HG03045 (cell line): Measurements from ENCODE around the gene ABLIM3.
"Not testable (repeated sequence)": the region's sequence is repeated elsewhere in the genome, so short reads cannot be mapped to it uniquely, and the experiment has no call there.

Source experiments
- ATAC-seq: cut with Tn5 transposase; IDR thresholded peaks from one replicate; pipeline ENCODE4 v1.9.1; 2021; ENCODE audit warnings: mild to moderate bottlenecking, moderate library complexity; ENCODE audit not compliant: unreplicated experiment

Gene ABLIM3

DNA sequence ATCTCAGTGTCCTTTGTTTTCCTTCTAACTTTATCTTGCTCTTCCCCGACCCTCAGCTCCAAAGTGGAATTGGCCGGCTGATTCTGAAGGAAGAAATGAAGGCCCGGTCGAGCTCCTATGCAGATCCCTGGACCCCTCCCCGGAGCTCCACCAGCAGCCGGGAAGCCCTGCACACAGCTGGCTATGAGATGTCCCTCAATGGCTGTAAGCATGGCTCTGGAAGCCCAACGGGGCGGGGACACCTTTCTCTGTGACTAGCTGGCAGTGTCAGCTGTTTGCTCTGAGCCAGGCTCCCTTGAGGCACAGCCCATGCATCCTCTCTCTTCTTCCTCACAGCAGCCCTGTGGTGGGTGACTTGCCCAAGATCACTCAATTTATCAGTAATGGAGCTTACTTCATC lies 106.4 kb downstream of the ABLIM3 start:
- ATAC-seq: no peak

DNA sequence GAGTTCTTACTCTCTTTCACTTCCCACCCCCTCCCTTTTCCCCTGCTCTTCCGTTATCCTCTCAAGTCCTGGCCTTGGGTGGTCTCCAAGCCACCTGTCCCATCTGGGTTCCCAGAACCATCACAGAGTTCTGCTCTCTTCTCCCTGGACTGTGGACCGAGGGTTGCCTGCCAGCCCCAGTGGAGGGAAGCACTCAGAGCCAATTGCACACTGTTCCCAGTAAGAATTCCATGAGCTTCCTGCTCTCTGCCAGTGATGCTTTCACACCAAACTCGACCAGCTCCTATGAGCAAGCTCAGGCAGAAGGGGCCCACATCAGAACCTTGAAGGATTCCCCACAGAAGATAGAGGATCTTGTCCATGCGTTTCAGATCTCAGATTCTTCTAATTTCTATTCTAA lies 110.3 kb downstream of the ABLIM3 start:
- ATAC-seq: no peak

DNA sequence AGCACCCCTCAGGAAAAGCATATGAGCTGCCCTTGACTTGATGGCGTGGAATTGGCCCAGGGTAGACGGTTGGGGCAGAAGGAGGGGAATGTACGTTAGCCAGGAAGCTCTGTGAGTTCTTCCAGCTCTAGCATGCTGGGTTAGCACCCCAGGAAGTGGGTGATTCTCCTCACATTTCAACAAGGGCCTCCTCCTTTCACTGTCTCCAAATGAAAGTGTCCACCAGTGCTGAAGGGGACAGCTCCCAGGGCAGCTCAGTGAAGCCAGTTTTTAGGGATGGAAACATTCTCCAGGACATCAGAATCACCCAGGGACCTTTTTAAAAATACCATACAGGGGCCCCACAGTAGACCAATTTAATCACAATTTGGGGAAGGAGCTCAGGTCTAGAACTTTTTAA lies 113.2 kb downstream of the ABLIM3 start:
- no peak for ATAC-seq

DNA sequence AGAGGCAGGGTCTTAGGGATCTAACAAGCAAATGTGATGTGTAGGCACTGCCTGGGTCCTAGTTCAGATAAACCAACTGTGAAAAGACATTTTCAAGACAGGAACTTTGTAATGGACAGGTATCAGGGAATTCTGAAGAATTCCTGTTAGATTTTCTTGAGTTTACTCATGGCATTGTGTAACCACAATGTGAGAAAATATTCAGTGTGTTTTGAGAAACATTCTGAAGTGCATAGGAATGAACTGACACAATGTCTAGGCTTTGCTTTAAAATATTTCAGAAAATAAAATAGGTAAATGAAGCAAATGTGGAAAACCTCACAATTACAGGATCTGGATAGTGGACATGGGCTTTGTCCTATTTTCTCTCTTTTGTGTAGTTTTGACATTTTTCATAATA lies 115.2 kb downstream of the ABLIM3 start:
- no peak for ATAC-seq

DNA sequence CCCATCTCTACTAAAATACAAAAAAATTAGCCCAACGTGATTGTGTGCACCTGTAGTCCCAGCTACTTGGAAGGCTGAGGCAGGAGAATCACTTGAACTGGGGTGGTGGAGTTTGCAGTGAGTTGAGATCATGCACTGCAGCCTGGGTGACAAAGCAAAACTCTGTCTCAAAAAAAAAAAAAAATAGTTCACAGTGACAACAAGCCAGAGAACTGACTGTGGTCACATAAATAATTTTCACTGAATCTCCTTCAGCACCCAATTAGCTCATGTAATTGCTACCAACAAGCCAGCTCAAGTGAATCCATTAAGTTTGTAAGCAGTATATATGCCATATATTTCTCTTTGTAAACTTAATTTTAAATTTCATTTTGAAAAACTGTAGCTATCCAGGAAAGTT lies 115.8 kb downstream of the ABLIM3 start:
- ATAC-seq: no peak

DNA sequence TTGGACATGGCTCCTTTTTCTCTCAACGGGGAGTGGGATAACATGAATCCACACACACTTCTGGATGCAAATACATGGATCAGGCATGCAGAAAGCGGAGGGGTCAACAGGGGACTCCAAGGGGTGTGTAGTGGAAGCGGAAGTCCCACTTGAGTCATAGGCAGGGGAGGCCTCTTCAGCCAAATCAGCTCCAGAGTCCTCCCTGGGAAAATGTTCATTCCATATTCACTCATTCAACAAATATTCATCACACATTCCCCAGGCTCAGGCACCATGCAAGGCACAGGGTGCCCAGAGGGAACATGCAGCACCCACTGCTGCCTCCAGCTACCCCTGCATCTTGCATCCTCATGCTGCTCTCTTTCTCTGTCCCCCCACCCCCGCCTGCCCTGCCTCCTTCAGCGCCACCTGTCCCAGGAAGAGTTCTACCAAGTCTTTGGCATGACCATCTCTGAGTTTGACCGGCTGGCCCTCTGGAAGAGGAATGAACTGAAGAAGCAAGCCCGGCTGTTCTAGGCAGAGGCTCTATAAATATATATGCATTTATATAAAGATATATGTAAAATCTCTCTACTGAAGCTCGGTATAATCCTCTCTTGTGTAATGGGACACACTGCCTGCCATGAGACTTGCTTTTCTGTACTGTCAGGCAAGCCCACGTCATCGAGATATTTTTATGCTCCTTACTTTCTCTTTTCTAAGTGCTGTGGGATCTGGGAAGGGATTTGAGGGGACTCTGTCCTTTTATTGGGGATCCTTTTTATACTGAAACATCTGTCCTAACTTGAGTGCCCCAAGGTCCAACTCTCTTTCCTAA lies 116.8 kb downstream of the ABLIM3 start:
- no peak for ATAC-seq

DNA sequence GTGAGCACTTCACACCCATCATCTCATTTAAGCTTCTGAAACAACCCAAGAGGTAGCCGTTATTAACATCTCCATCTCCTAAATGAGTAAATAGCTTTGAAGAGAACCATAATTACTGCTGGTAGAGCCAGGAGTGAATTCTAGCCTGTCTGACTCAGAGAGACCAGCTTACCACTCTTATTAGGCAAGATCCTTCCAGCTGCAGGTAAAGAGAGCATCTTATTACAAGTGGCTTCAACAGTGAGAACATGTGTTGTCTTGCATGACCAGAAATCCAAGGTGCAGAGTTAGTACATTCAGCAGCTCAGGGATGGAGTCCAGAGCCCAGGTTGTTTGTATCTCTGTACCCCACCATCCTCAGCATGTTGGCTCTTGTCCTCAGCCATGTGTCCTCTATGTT lies 119.5 kb downstream of the ABLIM3 start:
- no peak for ATAC-seq

DNA sequence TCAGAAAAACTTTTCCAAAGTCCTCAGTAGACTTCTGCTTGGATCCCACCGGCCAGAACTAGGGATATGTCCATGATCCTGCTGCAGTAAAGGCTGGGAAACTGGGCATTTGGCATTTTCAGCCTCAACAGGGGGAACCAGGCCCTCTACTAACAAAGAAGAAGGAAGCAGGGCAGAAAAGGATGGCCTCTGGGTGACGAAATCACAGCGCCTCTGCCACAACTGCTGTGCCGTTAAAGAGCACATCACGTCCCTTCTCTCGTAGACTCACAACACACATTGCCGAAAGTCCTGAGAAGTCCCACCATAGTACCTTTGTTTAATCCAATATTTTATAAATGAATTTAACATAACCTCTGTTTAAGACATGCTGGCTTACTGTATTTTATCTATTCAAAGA lies 120.0 kb downstream of the ABLIM3 start:
- ATAC-seq: no peak

DNA sequence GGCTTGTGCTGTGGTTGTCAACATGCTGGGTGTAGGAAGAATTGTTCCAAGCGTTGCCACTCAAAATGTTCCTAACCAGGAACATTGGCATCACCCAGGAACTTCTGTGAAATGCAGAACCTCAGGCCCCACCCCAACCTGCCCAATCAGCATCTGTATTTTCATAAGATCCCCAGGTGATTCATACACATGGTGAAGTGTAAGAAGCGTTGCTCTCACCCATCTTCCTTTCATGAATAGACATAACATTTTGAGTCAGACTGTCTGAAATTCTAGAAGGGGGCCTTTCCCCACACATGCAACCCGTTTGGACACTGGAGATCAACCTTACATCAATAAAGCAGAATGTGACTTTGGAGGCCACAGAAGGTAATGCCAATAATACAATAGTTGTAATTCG lies 121.0 kb downstream of the ABLIM3 start:
- no peak for ATAC-seq

DNA sequence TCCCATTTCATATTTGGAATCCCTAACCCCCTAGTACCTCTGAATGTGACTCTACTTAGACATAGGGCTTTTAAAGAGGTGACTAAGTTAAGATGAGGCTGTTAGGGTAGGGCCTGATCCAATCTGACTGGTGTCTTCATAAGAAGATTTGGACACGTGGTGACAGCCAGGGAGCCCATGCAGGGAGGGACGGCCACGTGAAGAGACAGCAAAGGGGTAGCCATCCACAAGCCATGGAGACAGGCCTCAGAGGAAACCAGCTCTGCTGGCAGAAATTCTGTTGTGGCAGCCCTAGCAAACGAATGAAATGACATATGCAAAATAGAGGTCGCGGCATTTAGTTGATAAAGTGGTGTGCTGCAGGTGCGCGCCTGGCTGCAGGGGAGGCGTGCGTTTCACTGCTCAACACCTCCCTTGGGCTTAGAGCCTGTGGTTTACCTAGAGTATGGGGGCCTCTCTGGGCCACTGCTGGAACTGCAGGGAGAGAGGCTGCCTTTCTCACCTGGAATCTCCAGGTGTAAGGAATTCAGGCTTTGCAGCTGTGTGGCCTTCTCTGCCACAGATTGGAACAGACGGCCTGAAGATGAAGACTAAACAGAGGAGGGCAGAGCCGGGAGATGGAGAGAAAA lies 123.3 kb downstream of the ABLIM3 start:
- ATAC-seq: no peak

DNA sequence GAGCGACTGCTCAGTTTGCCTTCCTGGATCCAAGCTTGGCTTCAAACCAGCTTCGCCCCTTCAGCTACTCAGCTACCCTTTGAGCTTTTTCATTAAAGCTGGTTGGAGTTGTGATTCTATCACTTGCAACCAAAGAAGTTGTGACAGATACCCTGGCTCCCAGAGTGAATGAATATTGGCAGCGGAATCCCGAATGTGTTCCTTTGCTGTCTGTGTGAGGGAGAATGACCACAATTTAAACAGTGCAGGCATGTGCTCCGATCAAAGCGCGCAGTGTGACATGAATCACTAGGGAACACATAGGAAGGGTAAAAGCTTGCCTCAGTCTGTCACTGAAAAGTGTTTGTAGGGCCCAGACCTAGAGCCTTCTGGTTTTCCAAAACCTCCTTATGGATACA lies 123.8 kb downstream of the ABLIM3 start:
- no peak for ATAC-seq

DNA sequence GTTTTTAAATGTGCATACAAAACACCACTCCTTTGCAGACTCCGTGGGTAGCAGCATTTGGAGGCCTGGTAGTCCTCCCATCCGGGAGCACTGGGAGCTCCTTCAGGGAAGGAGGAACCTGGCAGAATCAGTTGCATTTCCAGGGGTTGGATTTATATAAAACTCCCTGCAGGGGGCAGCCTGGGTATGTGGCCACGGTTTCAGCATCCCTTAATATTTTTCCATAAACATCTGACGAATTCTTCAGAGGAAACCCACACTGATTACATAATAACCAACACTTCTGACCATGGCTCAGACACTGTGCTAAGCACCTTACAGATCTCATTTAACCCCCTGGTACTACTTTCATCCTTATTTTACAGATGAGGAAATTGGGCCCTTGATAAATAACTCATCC lies 124.3 kb downstream of the ABLIM3 start:
- no peak for ATAC-seq

DNA sequence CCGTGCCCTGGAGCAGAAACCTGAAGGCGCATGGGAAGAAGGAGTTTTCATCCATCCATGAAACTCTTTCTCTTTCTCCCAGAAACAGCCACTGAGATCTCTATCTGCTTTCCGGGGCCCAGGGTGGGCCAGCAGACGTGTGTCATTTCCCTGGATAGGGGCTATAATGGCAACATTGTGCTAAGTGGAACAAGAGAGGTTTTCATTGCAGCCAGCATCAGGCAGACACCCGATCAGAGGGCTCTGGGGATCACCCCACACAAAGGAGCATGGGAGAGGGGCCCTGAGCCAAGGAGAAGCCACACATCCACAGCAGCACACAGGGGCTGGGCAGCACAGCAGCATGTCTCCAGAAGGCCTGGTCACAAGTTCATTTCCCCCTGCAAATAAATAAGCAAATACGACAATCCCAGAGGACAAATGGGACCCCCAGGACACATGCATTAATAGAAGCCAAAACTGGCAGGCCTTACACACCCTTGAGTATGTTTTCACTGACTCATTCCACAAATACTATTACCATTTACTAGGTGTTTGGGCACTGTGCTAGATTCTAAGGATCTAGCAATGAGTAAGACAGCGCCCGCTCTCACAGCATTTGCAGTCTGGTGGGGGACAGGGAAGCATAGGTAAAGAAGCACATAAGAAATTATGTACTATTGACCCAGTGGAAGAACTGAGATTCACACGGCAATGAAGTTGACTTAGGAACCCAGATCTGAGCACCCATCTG lies 126.1 kb downstream of the ABLIM3 start:
- ATAC-seq: no peak

DNA sequence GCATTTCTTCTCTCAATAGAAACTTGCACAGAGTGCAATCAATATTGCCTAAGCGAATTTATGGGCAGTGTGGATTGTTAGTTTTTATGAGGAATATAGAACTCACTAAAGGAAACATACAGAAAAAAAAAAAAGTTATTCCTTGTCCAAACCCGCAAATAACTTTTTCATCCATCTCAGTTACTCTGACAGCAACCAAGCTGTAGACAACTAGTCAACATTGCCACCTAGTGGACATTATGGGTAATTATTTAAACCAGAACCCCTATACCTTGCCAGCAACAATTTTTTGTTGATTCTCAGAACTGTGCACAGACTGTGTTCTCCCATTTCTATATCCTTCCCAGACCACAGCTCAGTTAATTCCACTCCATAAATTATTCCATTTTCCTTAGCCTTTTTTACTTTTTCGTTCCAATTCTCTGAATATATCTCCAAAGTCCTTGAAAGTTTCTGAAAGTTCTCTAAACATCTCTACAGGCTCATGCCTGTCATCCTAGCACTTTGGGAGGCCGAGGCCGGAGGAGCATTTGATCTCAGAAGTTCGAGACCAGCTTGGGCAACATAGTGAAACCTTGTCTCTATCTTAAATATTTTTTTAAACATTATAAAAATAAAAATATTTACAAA lies 127.8 kb downstream of the ABLIM3 start:
- no peak for ATAC-seq

DNA sequence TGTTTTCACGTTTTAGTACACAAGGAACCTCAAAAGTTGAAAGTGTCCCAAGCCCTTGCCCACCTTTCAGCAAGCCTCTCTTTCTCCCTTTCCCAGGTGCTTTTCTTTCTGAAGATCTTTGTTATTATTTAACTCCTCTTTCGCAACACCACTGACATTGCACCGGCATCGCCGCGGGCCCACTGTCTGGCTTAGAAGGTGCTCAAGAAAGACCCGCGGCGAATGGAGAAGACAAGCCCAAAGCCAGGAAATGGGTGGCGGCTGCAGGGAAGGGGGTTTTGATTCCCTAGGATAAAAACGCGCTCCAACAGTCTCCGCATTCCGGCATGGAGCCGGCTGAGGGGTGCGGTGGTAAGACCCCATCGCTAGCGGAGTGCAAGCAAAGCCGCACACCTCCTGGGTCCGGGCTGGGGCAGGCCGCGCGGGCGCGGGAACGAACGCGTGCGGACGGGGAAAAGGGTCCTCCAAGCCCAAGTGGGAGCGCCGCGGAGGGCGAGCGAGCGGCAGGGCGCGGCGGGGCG lies 130.0 kb downstream of the ABLIM3 start:
- no peak for ATAC-seq

DNA sequence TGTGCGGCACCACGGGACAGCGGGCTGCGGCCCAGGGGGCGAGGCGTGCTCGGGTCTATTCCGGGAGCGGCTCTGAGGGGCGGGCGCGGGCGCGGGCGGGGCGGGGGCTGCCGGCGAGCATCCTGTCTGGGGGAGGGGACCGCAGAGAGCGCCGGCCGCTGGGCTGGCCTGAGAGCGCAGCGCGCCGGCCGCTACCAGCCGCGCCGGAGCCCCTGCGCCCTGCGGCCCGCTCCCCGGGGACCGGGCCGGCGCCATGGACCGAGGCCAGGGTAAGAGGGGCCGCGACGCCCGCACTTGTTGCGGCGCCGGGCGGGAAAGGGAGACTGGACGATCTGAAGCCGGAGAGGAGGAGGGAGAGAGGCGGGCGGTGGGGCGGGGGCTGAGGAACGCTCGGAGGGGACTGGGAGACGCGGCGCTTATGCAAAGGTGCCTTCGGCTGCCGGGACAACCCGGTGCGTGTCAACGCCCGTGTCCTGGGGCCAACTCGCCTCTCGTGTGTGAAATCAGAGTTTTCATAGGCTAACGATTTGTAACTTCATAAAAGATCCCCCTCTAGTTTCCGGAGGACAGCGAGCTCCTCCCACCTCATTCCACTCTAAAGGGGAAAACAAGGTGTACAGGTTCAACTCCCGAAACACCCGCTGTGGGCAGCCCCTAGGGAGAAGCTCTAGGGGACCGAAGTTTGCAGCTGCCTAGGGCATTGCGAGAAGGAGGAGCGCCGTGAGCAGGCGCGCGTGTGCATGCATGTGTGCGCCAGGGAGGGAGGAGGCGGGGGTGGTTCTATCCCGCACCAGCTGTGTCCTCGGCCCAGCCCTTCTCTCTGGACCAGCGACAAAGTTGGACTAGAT lies 130.6 kb downstream of the ABLIM3 start, which contains the start of gene AFAP1L1:
Gene AFAP1L1, plus strand, starts transcription at position 144 of the 848 bp plus-strand sequence. Its CDS starts 110 bp downstream, at position 254.
- no peak for ATAC-seq

DNA sequence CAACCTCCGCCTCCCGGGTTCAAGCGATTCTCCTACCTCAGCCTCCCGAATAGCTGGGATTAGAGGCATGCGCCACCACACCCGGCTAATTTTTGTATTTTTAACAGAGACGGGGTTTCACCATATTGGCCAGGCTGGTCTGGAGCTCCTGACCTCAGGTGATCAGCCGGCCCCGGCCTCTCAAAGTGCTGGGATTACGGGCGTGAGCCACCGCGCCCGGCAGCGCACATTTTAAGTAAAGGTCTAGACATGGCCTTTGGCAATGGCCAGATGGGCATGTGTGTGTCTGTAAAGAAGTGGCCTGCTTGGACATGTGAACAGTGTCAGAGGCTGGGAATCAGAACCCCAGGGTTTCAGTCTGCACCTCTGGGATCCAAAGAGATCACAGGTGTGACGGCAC lies 131.5 kb downstream of the ABLIM3 start:
- not testable (repeated sequence) for ATAC-seq

DNA sequence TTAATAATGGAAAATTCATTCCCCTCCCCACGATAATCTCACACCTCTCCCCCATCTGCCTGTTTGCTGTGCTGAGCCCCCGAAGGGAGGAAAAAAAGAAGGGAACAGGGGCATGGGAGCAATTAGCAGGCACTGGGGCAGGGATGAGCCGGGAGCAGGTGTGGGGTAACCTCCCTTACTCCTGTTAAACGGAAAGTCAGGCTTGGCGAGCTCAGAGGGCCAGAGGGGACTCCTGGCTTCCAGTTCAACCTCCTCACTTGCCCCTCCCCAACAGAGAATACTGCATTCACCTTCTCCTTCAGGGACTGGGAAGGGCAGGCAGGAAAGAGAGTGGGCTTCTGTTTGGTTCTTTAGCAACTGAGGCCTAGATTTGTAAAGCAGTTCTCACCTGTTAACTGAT lies 131.9 kb downstream of the ABLIM3 start:
- ATAC-seq: no peak

DNA sequence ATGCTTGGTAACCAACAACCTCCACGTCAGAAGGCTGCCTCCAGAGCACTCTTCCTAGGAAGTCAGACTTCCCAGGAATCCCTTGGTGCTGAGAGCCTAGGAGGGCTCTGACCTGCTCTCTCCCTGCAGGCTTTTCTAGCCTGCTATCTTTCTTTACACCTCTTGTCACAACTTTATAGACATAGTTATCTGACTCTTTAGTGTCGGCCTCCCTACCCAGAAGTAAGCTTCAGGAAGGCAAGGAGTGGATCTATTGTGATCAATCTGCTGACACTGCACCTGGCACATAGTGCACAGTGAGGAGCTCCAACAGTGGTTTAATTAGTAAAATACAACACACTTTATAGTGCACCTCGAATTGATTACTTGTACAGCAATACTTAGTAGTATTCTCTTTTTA lies 132.7 kb downstream of the ABLIM3 start:
- no peak for ATAC-seq

DNA sequence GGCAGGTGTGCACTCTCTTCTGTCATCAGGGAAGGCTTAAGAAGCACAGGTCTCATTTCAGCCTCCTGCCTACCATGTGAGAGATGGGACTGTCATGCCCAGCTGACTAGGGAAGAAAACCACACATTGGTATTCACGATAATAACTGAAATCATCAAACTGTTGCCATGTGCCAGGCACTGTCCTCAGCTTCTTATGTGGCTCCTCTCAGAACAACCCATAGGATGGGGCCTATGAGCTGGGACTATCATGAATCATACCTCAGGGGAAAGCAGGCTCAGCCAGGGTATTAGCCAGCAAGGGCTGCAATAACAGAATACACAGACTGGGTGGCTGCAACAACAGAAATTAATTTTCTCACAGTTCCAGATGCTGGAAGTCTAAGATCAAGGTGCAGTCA lies 133.6 kb downstream of the ABLIM3 start:
- ATAC-seq: no peak
